ENCODE measurements around the gene PPBP.
A peak's percentile ranks its signal among the peaks of the same experiment; 100 is the strongest.
"Not testable (repeated sequence)": the region's sequence is repeated elsewhere in the genome, so short reads cannot be mapped to it uniquely, and the experiment has no call there.

The PPBP gene

GRCh38 chr4:73992050-73992449 is 4.1 kb upstream of the PPBP start:
- DNase-seq (ENCODE audit: low read depth), result no peak

- no peak for DNase-seq (ENCODE audit: low read depth)
These were observed 3.7 kb upstream of the PPBP start for GRCh38 chr4:73991742-73992000.

GRCh38 chr4:73990988-73991741 is 3.2 kb upstream of the PPBP start:
- no peak for DNase-seq (ENCODE audit: low read depth)

- DNase-seq (ENCODE audit: low read depth), result no peak
These were observed 1.9 kb upstream of the PPBP start for GRCh38 chr4:73989928-73990327.

GRCh38 chr4:73989031-73989430 is 1.0 kb upstream of the PPBP start:
- no peak for DNase-seq (ENCODE audit: low read depth)

- DNase-seq (ENCODE audit: low read depth), result no peak
These were observed 2.5 kb downstream of the PPBP start for GRCh38 chr4:73985528-73985852.

GRCh38 chr4:73984736-73985527 is 3.1 kb downstream of the PPBP start:
- DNase-seq (ENCODE audit: low read depth), result no peak

- not testable (repeated sequence) for DNase-seq (ENCODE audit: low read depth)
These were observed 6.8 kb downstream of the PPBP start for GRCh38 chr4:73981175-73981574.

GRCh38 chr4:73979407-73979957 is 8.5 kb downstream of the PPBP start:
- DNase-seq (ENCODE audit: low read depth), result no peak

GRCh38 chr4:73978886-73979285 is 9.1 kb downstream of the PPBP start:
- peak; percentile 92 for DNase-seq (ENCODE audit: low read depth)

- peak; percentile 63 for DNase-seq (ENCODE audit: low read depth)
These were observed 11.3 kb downstream of the PPBP start for GRCh38 chr4:73976716-73977115.

- DNase-seq (ENCODE audit: low read depth), result no peak
These were observed 11.8 kb downstream of the PPBP start for GRCh38 chr4:73976217-73976616.

- no peak for DNase-seq (ENCODE audit: low read depth)
These were observed 13.6 kb downstream of the PPBP start for GRCh38 chr4:73974352-73974751.

- no peak for DNase-seq (ENCODE audit: low read depth)
These were observed 17.0 kb downstream of the PPBP start for GRCh38 chr4:73970945-73971344.

GRCh38 chr4:73970011-73970410 is 18.0 kb downstream of the PPBP start:
- DNase-seq (ENCODE audit: low read depth), result no peak

- no peak for DNase-seq (ENCODE audit: low read depth)
These were observed 20.1 kb downstream of the PPBP start for GRCh38 chr4:73967866-73968265.

- DNase-seq (ENCODE audit: low read depth), result peak; percentile 29
These were observed 23.0 kb downstream of the PPBP start for GRCh38 chr4:73964862-73965611.

GRCh38 chr4:73962724-73963123 is 25.3 kb downstream of the PPBP start:
- no peak for DNase-seq (ENCODE audit: low read depth)

- DNase-seq (ENCODE audit: low read depth), result not testable (repeated sequence)
These were observed 28.9 kb downstream of the PPBP start for GRCh38 chr4:73959041-73959440.

- no peak for DNase-seq (ENCODE audit: low read depth)
These were observed 35.6 kb downstream of the PPBP start for GRCh38 chr4:73952352-73952751.

GRCh38 chr4:73950376-73950920 is 37.5 kb downstream of the PPBP start:
- not testable (repeated sequence) for DNase-seq (ENCODE audit: low read depth)

GRCh38 chr4:73948990-73949706 is 38.8 kb downstream of the PPBP start:
- DNase-seq (ENCODE audit: low read depth), result no peak
